ENCODE data around the gene AKR7A3.
A peak's percentile ranks its signal among the peaks of the same experiment; 100 is the strongest.
"Not testable (repeated sequence)": the region's sequence is repeated elsewhere in the genome, so short reads cannot be mapped to it uniquely, and the experiment has no call there.

AKR7A3 gene

DNA sequence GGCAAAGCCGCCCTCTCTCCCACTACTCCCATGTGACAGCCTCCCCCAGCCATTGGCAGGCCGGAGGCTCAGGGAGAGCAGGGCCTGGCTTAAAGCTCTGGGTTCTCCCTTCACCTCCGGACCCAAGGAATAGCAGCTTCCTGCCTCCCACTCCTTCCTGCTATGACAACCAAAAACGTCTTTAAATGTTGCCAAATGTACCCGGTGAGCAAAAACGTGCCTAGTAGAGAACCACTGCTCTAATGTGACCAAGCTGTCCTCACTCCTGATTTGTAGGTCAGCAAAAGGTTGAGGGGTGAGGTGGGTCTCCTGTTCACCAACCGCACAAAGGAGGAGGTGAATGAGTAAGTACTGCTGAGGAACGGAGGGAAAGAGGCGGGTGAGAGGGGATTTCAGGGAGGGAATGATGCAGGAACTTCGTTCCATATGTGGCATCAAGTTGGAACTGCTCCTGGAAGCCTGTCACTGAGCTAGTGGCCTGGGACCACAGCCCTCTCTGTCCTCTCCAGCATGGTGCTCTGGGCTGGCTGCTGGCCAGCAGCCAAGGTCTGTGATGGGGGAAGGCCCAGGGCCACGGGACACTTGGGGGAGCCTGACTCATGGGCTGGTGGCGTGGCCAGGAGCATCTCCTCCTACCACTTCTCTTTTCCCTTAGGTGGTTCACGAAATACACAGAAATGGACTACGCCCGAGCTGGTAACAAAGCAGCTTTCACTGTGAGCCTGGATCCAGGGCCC, 31.2 kb downstream of the AKR7A3 start:
- Mint-ChIP-seq H3K4me3 (peak overlapping the region; percentile 47), H3K27ac (peak overlapping the region; percentile 86), H3K36me3 (peaks cover 87% of the 10 kb centered on the region), H3K4me1 (peaks cover 43% of the 10 kb centered on the region), H3K9me3 (no peaks in the 10 kb centered on the region)
- DNase-seq (ENCODE audit: low spot score in 2 of 2), result peak in 1 of 2 donors; percentile 15
- ATAC-seq, result peak; percentile 89

DNA sequence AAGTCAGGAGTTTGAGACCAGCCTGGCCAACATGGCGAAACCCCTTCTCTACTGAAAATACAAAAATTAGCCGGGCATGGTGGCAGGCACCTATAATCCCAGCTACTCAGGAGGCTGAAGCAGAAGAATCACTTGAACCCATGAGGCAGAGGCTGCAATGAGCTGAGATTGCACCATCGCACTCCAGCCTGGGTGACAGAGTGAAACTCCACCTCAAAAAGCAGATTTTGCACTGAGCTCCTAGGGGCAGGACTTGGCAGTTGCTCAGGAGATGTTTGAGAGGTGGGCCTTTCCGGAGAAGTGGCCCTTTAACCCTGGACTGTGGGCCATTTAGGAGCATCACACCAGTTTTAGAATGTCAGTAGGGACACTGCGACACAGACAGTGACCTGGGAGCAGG, 32.3 kb downstream of the AKR7A3 start:
- peak overlapping the region; percentile 47 for H3K4me3 Mint-ChIP-seq
- not testable (repeated sequence) for ATAC-seq; DNase-seq (ENCODE audit: low spot score in 2 of 2); H3K9me3 Mint-ChIP-seq
- peaks cover 43% of the 10 kb centered on the region for H3K4me1 Mint-ChIP-seq
- H3K27ac Mint-ChIP-seq, result peak overlapping the region; percentile 86
- peaks cover 97% of the 10 kb centered on the region for H3K36me3 Mint-ChIP-seq

DNA sequence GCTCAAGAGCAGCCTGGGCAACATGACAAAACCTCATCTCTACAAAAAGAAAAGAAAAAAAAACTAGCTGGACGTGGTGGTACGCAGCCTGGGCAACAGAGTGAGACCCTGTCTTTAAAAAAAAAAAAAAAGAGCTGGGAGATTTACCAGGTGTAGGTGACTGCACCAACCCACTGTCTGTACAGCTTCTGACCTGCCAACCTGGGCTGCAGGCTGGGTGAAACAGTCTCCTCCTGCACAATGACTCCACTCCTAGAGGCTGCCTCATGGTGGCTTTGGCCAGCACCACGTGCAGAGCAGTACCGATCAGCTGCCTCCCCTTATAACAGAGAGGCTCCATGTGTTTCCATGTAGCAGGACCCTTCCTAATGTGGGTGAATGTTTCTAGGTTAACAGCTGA, 33.3 kb downstream of the AKR7A3 start:
- Mint-ChIP-seq H3K9me3 (no peaks in the 10 kb centered on the region), H3K4me1 (peaks cover 48% of the 10 kb centered on the region), H3K36me3 (peaks cover 100% of the 10 kb centered on the region), H3K4me3 (no peak overlapping the region), H3K27ac (no peak overlapping the region)
- no peak for DNase-seq (ENCODE audit: low spot score in 2 of 2)
- ATAC-seq, result no peak

DNA sequence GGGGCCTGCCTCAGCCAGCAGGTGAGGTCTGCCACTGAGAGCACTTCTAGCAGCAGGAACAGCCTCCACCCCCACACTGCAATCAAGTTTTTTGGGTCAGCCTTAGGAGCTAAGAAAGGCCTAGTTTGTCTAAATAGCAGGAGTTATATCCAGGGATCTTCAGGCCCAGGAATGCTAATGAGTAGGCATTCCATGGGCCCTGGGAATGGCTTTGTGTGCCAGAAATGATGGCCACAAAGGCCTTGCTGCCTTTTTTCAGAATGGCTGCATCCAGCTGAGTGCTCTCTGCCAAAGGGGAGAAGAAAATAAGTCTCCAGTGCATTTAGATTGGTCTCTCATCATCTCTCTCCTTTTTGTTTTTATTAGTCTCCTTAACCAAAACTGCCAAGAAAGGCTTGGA, 34.2 kb downstream of the AKR7A3 start:
- DNase-seq (ENCODE audit: low spot score in 2 of 2) (no peak), ATAC-seq (no peak)
- Mint-ChIP-seq H3K9me3 (no peaks in the 10 kb centered on the region), H3K36me3 (peaks cover 91% of the 10 kb centered on the region), H3K4me3 (no peak overlapping the region), H3K27ac (no peak overlapping the region), H3K4me1 (peaks cover 51% of the 10 kb centered on the region)

DNA sequence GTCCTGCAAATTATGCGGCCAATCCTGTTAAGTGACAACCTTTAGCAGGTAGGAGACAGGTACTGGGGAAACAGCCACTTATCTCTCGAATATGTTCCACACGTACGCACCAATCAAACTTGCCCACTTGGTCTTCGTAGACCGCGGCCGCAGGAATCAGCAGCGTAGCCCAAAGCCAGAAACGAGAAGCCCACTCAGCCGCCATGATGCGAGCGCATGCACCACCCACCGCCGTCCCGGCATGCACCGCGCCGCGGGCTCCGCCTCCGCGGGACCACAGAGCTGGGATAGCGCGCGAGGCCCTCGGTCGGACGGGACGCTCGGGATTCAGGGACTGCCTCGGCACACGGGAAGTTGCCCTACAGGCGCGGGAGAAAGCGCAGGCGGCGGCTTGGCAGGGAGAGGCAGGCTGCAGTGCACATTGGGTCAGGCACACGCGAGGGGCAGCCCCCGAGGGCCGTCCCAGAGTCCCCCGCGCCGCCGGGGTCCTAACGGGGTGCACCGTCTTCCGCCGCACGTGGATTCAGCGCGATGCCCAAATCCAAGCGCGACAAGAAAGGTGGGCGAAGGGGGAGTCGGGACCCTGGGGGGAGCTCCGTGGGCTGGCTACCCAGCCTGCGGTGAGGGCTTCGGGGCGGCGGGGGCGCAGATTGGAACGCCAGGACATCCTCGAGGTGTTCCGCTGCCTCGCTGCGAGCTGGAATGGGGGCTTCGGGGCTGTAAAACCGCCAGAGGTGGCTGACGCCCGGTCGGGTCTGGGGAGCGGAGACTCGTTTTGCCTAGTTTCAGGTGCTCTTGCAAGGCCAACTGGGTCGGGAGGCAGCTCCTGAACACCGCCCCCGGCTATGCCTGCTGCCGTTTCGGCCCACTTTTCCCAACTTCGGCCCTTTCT, 37.0 kb downstream of the AKR7A3 start, which contains the start of the genes EMC1 and MRTO4:
TSS of gene EMC1 (minus strand) at position 220 of the 892 bp plus-strand sequence. CDS start at position 205, 15 bp downstream.
TSS of gene MRTO4 (plus strand) at position 501 of the 892 bp plus-strand sequence. CDS start at position 532, 31 bp downstream.
- H3K4me1 Mint-ChIP-seq, result peaks cover 34% of the 10 kb centered on the region
- ATAC-seq, result peak; percentile 94
- H3K27ac Mint-ChIP-seq, result peak within 1 kb of the TSS; percentile 98
- peak; percentile 96 to 99 for DNase-seq (ENCODE audit: low spot score in 2 of 2)
- peak within 1 kb of the TSS; percentile 95 for H3K4me3 Mint-ChIP-seq
- H3K9me3 Mint-ChIP-seq, result no peaks in the 10 kb centered on the region
- H3K36me3 Mint-ChIP-seq, result peaks cover 70% of the 10 kb centered on the region

DNA sequence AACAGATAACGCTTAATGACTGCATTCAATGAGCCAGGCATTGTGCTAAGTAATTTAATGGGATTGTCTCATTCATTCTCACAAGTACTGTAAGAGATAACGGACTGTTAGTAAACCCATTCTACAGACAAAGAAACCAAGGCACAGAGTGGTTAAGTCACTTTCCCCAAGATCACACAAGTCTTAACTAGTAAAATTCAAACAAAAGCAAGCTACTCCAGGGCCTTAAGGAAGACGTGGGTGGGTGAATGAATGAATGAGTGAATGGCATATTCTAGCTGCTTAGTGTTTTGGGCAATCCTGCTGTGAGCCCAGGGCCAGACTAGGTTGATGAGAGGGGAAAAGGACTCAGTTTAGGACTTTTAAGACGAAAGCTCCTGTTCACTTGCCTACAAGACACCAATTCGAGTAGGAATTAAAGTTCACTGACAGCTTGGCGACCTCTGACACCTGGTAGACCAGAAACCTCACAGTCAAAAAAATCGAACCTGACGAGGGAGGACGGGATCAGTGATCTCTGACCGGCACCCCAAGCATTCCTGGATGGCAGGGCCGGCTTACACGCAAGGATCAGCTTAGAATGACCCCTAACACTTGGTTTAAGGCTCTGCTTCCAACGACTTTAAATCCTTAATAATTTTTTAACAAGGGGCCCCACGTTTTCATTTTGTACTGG, 37.8 kb downstream of the AKR7A3 start:
- peaks cover 65% of the 10 kb centered on the region for H3K36me3 Mint-ChIP-seq
- H3K9me3 Mint-ChIP-seq, result no peaks in the 10 kb centered on the region
- peak overlapping the region; percentile 95 for H3K4me3 Mint-ChIP-seq
- ATAC-seq (no peak), DNase-seq (ENCODE audit: low spot score in 2 of 2) (peak in 1 of 2 donors; percentile 55)
- H3K27ac Mint-ChIP-seq, result peak overlapping the region; percentile 98
- H3K4me1 Mint-ChIP-seq, result peaks cover 30% of the 10 kb centered on the region

DNA sequence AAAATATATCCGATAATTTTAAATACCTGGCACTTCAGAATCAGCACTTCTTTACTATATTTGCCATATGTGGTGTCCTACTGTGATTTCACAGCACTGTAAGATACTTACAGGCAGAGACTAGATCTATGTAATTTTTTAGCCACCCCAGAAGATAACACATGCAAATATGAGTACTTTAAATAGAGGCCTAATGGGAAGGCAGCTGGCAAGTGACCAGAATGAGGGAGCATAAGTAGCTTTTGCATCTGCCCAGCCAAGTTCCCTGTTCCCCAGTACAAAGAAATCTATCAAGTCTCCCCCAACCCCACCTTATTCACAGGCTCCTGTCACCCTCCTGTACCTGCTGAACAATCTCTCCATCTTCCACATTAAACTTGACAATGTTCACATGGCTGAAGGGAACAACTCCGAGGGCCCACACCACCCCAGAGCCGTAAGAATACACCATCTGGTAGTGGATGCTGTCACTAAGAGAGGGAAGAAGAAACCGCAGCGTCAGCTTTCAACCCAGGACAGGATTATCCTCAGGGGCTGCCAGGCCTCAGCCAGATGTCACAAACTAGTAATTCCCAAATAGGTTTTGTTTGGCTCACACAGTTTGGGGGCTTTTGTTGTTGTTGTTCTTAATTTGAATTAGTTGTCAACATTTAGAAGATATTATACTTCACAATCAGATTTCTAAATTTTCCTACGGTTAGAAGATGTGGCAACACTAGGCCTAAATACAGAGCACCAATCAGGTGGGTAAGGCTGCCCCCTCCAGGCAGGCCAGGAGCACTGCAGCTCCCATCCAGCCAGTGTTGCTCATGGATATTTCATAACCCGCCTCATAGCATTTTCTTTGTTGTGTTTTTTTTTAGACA, 47.7 kb downstream of the AKR7A3 start:
- peak; percentile 70 to 80 for DNase-seq (ENCODE audit: low spot score in 2 of 2)
- H3K9me3 Mint-ChIP-seq, result no peaks in the 10 kb centered on the region
- ATAC-seq, result peak; percentile 89
- no peak overlapping the region for H3K4me3 Mint-ChIP-seq
- H3K27ac Mint-ChIP-seq, result peak overlapping the region; percentile 84
- H3K4me1 Mint-ChIP-seq, result no peaks in the 10 kb centered on the region
- H3K36me3 Mint-ChIP-seq, result peaks cover 96% of the 10 kb centered on the region

DNA sequence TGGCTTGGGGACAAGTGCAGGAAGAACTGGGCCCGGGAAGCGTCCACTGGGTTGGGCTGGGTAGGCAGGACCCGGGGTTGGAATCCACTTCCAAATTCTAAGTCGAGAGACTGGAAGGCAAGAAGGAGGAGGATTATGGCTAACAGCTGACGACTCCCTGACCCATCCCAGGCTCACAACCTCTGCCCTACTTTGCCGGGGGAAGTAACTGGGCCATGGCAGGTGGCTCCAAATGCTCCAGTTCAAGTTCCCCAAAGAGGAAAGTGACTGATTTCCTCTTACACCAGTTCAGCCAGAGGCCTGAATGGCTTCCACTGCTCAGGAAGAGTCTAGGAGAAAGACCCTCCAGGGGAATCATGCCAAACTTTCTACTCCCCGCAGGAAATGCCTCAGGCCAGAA, 48.7 kb downstream of the AKR7A3 start:
- ATAC-seq, result no peak
- Mint-ChIP-seq H3K27ac (peak overlapping the region; percentile 84), H3K9me3 (no peaks in the 10 kb centered on the region), H3K4me3 (no peak overlapping the region), H3K4me1 (no peaks in the 10 kb centered on the region), H3K36me3 (peaks cover 97% of the 10 kb centered on the region)
- DNase-seq (ENCODE audit: low spot score in 2 of 2), result no peak

DNA sequence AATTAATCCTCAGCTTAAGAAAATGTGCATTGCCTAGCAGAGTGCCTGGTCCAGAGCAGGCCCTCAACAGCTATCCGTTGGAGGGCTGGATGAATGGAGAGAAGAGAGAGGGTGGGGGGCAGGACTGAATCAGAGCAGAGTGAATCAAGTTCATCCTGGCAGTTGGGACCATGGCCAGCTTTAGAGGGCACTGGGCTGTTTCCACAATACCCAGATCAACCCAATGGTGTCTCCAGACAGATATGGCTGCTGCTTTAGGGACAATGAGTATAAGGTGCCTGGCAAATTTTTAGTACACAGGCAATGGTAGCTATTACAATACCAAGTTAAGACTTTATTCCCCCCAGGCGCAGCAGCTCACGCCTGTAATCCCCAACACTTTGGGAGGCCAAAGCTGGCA, 54.3 kb downstream of the AKR7A3 start:
- Mint-ChIP-seq H3K9me3 (no peaks in the 10 kb centered on the region), H3K36me3 (peaks cover 97% of the 10 kb centered on the region), H3K27ac (no peak overlapping the region), H3K4me3 (no peak overlapping the region), H3K4me1 (no peaks in the 10 kb centered on the region)
- ATAC-seq, result no peak
- no peak for DNase-seq (ENCODE audit: low spot score in 2 of 2)

All from stimulated activated effector memory CD8-positive, alpha-beta T cell treated with anti-CD3 and anti-CD28 coated beads, Interleukin-12 subunit alpha, Interleukin-12 subunit beta, amount 100 ng/mL, for 72 hours (primary cell).